K562 (cell line): ENCODE measurements around the gene RSPH3. TPM values are rescaled to one million over a fixed set of nuclear protein-coding genes. Genes with fewer than 3 reads are reported as not detected.
A peak's percentile ranks its signal among the peaks of the same experiment; 100 is the strongest.

Experiments used
- ATAC-seq: fragments of 200-7000 bp; cut with Tn5 transposase; 3 replicates; pipeline ENCODE4 v1.9.1; 2020; ENCODE audit warnings: moderate library complexity
- BruUV-seq: library from RNA; stranded (reverse); fragments of 400-500 nt; replicated peaks from 2 replicates; lab custom pipeline; 2021; lab: Mats Ljungman, UMichigan
- CTCF ChIA-PET: fragments of 300-600 bp; formaldehyde crosslinking; extraction: SDS; loops from one replicate; lab custom pipeline; 2021; ENCODE audit warnings: low intra/inter-chr PET ratio; lab: Yijun Ruan, JAX
- POLR2A ChIA-PET: fragments of 300-600, 350-650 bp; sonication (Branson Sonifier 250); formaldehyde crosslinking; extraction: SDS; loops from one replicate; lab custom pipeline; 2021; ENCODE audit warnings: antibody characterized with exemption, inconsistent platforms; lab: Yijun Ruan, JAX
- DNase-seq, 4 experiments: peaks; one replicate each; pipeline versions ENCODE4 v3.0.0 to v3.0.0-alpha.2; 2011 to 2018; ENCODE audit warnings: low spot score in 3 of 4, mixed read lengths in 3 of 4; ENCODE audit errors: extremely low read depth in 1 of 4
- FAIRE-seq: peaks from 2 replicates; lab custom pipeline; 2011; peaks lifted over from hg19 to GRCh38; lab: Jason Lieb, UNC
- H2AFZ ChIP-seq: 2 replicates; pipeline ENCODE4 v1.6.0; 2011; ENCODE audit warnings: low read depth, low read length, control low read depth, inconsistent platforms
- H3K27ac ChIP-seq: fragments of 200-600 bp; 3 replicates; pipeline ENCODE4 v1.8.0; 2011; ENCODE audit warnings: low read depth, mild to moderate bottlenecking, control low read depth, inconsistent platforms, low read length, moderate library complexity, mixed read lengths; ENCODE audit errors: extremely low read depth
- H3K27me3 ChIP-seq, 2 experiments: fragments of 300-600 bp in 1 of 2; 2 replicates in 1 of 2; 3 replicates in 1 of 2; pipeline versions ENCODE4 v1.6.0 to v1.8.0; 2011; ENCODE audit warnings: inconsistent platforms in 2 of 2, low read length in 2 of 2, mild to moderate bottlenecking in 1 of 2, mixed read lengths in 1 of 2, moderate library complexity in 1 of 2; ENCODE audit not compliant: control insufficient read depth in 2 of 2, insufficient read depth in 2 of 2
- H3K36me3 ChIP-seq: fragments of 300-600 bp; 3 replicates; pipeline ENCODE4 v1.8.0; 2011; ENCODE audit warnings: mild to moderate bottlenecking, low read length, inconsistent platforms; ENCODE audit not compliant: control insufficient read depth, insufficient read depth
- H3K4me1 ChIP-seq, 2 experiments: fragments of 200-600 bp in 1 of 2; replicated peaks in 1 of 2; 2 replicates in 1 of 2; 3 replicates in 1 of 2; pipeline versions ENCODE4 v1.5.1 to v1.8.0; 2011; ENCODE audit warnings: inconsistent platforms in 2 of 2, low read length in 2 of 2, mild to moderate bottlenecking in 1 of 2, mixed read lengths in 1 of 2, moderate library complexity in 1 of 2; ENCODE audit not compliant: control insufficient read depth in 2 of 2, insufficient read depth in 2 of 2
- H3K4me2 ChIP-seq: 2 replicates; pipeline ENCODE4 v1.6.1; 2011; ENCODE audit warnings: low read length, control low read depth, inconsistent platforms, mixed read lengths; ENCODE audit not compliant: insufficient read depth
- H3K4me3 ChIP-seq: fragments of 200-600 bp; sonication (generic), shearing (Covaris generic); 2 replicates; pipeline ENCODE4 v1.5.1; 2016; ENCODE audit warnings: control low read depth, inconsistent platforms
- H3K79me2 ChIP-seq: fragments of 200-600 bp; 3 replicates; pipeline ENCODE4 v1.8.0; 2011; ENCODE audit warnings: low read length, inconsistent platforms; ENCODE audit not compliant: control insufficient read depth, insufficient read depth
- H3K9ac ChIP-seq, 2 experiments: 2 replicates each; pipeline versions ENCODE4 v1.6.0 to v1.6.1; 2011; ENCODE audit warnings: low read depth in 2 of 2, low read length in 2 of 2, control low read depth in 1 of 2, inconsistent platforms in 1 of 2, mild to moderate bottlenecking in 1 of 2, mixed read lengths in 1 of 2; ENCODE audit not compliant: insufficient read depth in 1 of 2
- H3K9me1 ChIP-seq: one replicate; pipeline ENCODE4 v1.6.0; 2011; ENCODE audit warnings: inconsistent platforms, mild to moderate bottlenecking, low read length, moderate library complexity; ENCODE audit not compliant: control insufficient read depth, insufficient read depth
- H3K9me3 ChIP-seq: replicated peaks from 2 replicates; pipeline ENCODE4 v1.5.1; 2011; ENCODE audit warnings: low read depth, low read length, inconsistent platforms; ENCODE audit not compliant: control insufficient read depth, insufficient read depth
- H4K20me1 ChIP-seq: replicated peaks from 2 replicates; pipeline ENCODE4 v1.6.1; 2011; ENCODE audit warnings: low read length, inconsistent platforms, mixed read lengths; ENCODE audit not compliant: control insufficient read depth, insufficient read depth
- ADNP ChIP-seq: fragments of 200-800 bp; sonication (Bioruptor generic); IDR thresholded peaks from 2 replicates; pipeline ENCODE4 v1.6.1; 2016; ENCODE audit warnings: missing genetic modification characterization, missing compliant biosample characterization
- CBFA2T2 ChIP-seq: fragments of 450-650 bp; conservative IDR thresholded peaks from 2 replicates; pipeline ENCODE4 v1.6.1; 2017; ENCODE audit warnings: mild to moderate bottlenecking
- CCAR2 ChIP-seq: fragments of 200-400 bp; formaldehyde crosslinking; IDR thresholded peaks from 2 replicates; pipeline ENCODE4 v1.6.1; 2017; ENCODE audit warnings: mild to moderate bottlenecking, low read depth, low read length
- CEBPG ChIP-seq, 3 experiments: fragments of 200-800 bp in 1 of 3; sonication (Bioruptor generic) in 1 of 3; sonication (generic) in 1 of 3; formaldehyde crosslinking in 1 of 3; IDR thresholded peaks in 2 of 3; conservative IDR thresholded peaks in 1 of 3; 2 replicates each; pipeline versions ENCODE4 v1.6.1 to v1.8.0; 2016 to 2022; ENCODE audit warnings: missing compliant biosample characterization in 2 of 3, missing genetic modification characterization in 2 of 3, mild to moderate bottlenecking in 1 of 3, missing genetic modification reagents in 1 of 3
- DACH1 ChIP-seq: fragments of 450-650 bp; IDR thresholded peaks from 2 replicates; pipeline ENCODE4 v1.6.1; 2018; ENCODE audit not compliant: partially characterized antibody
- ESRRB ChIP-seq: fragments of 250-450 bp; sonication (Bioruptor Pico); IDR thresholded peaks from 2 replicates; pipeline ENCODE4 v1.5.0; 2020; ENCODE audit warnings: mild to moderate bottlenecking, moderate library complexity, borderline replicate concordance
- KAT2B ChIP-seq: IDR thresholded peaks from one replicate; pipeline ENCODE4 v1.6.1; 2012; ENCODE audit warnings: low read depth, mild to moderate bottlenecking, control low read depth, inconsistent platforms, low read length, moderate library complexity
- L3MBTL2 ChIP-seq: fragments of 450-650 bp; IDR thresholded peaks from 2 replicates; pipeline ENCODE4 v1.6.1; 2016; ENCODE audit warnings: mild to moderate bottlenecking, moderate library complexity
- MEIS2 ChIP-seq: fragments of 450-650 bp; IDR thresholded peaks from 2 replicates; pipeline ENCODE4 v1.6.1; 2014; ENCODE audit warnings: mild to moderate bottlenecking; ENCODE audit not compliant: partially characterized antibody
- NR2C2 ChIP-seq, 2 experiments: fragments of 200-800 bp in 1 of 2; sonication (Bioruptor generic) in 1 of 2; sonication (generic) in 1 of 2; formaldehyde crosslinking in 1 of 2; IDR thresholded peaks; 2 replicates each; pipeline versions ENCODE4 v1.6.1 to v1.8.0; 2016 to 2022; ENCODE audit warnings: mild to moderate bottlenecking in 1 of 2, missing compliant biosample characterization in 1 of 2, missing genetic modification characterization in 1 of 2, missing genetic modification reagents in 1 of 2
- NR2F6 ChIP-seq: fragments of 450-650 bp; formaldehyde crosslinking; IDR thresholded peaks from 2 replicates; pipeline ENCODE4 v1.4.0; 2020; ENCODE audit warnings: mild to moderate bottlenecking
- NRF1 ChIP-seq, 2 experiments: fragments of 450-650 bp; IDR thresholded peaks in 1 of 2; conservative IDR thresholded peaks in 1 of 2; 2 replicates each; pipeline ENCODE4 v1.6.1; 2014; ENCODE audit warnings: mild to moderate bottlenecking in 2 of 2
- PHF21A ChIP-seq: fragments of 450-650 bp; IDR thresholded peaks from 2 replicates; pipeline ENCODE4 v1.6.1; 2017; ENCODE audit warnings: low read depth, borderline replicate concordance
- POLR2H ChIP-seq: IDR thresholded peaks from 2 replicates; pipeline ENCODE4 v1.6.1; 2016; ENCODE audit warnings: missing genetic modification characterization, low read depth, mild to moderate bottlenecking, control low read depth, missing compliant biosample characterization, moderate library complexity
- RAD51 ChIP-seq: fragments of 450-650 bp; IDR thresholded peaks from 2 replicates; pipeline ENCODE4 v1.7.1; 2016; ENCODE audit warnings: low read depth, mild to moderate bottlenecking, borderline replicate concordance
- SMC3 ChIP-seq: conservative IDR thresholded peaks from 2 replicates; pipeline ENCODE4 v1.6.1; 2011; ENCODE audit warnings: low read depth, low read length, improper control_type of control experiment; ENCODE audit not compliant: insufficient read depth
- SPI1 ChIP-seq: IDR thresholded peaks from 2 replicates; pipeline ENCODE4 v1.6.1; 2011; ENCODE audit warnings: low read depth, low read length, control low read depth, borderline replicate concordance
- ZNF133 ChIP-seq: fragments of 250-450 bp; sonication (Bioruptor Pico); IDR thresholded peaks from 2 replicates; pipeline ENCODE4 v1.4.0; 2020; ENCODE audit warnings: mild to moderate bottlenecking
- ZNF354B ChIP-seq: fragments of 250-450 bp; sonication (Bioruptor Pico); IDR thresholded peaks from 2 replicates; pipeline ENCODE4 v1.4.0; 2020
- ZNF589 ChIP-seq: fragments of 200-800 bp; sonication (Bioruptor generic); IDR thresholded peaks from 2 replicates; pipeline ENCODE4 v1.6.1; 2016; ENCODE audit warnings: low read depth, missing genetic modification characterization, missing compliant biosample characterization
- ZNF76 ChIP-seq: fragments of 250-450 bp; sonication (Bioruptor Pico); IDR thresholded peaks from 2 replicates; pipeline ENCODE4 v1.4.0; 2020; ENCODE audit warnings: mild to moderate bottlenecking, moderate library complexity, borderline replicate concordance
- ZNF780A ChIP-seq: fragments of 250-450 bp; sonication (Bioruptor Pico); IDR thresholded peaks from 2 replicates; pipeline ENCODE4 v1.5.0; 2021; ENCODE audit warnings: mild to moderate bottlenecking
- WGBS: fragments of 100-300 bp; shearing (Covaris generic); methylation state at CpG from one replicate; pipeline ENCODE4 v1.1.6; 2016; ENCODE audit warnings: low coverage, mixed read lengths; ENCODE audit not compliant: insufficient coverage; ENCODE audit errors: missing lambda C conversion rate; 5-methylcytosine and 5-hydroxymethylcytosine counted together
- in situ Hi-C: fragments of 300-500 bp; cut with MboI; formaldehyde crosslinking; loops from 4 replicates; pipeline ENCODE4 v1.15.0; 2018; ENCODE audit warnings: inconsistent platforms, mixed read lengths
- intact Hi-C: fragments of 100-400 bp; cut with micrococcal nuclease; formaldehyde crosslinking; loops from 2 replicates; pipeline ENCODE4 v1.14.2; 2022
- polyA plus RNA-seq, 8 experiments: library from polyadenylated mRNA; depleted of rRNA in 4 of 8; stranded (reverse) in 5 of 8; unstranded in 3 of 8; fragments of >200 nt; fragmentation: Nextera tagmentation in 2 of 8; fragmentation: Illumina TruSeq in 1 of 8; extraction: Ambion mirVana in 2 of 8; extraction: Trizol in 1 of 8; gene quantifications; 2 replicates each; pipeline versions ENCODE4 v1.2.1 to v1.2.3, GENCODE V29; 2011 to 2014; ENCODE audit warnings: inconsistent platforms in 1 of 8, missing spikeins in 1 of 8
- total RNA-seq, 7 experiments: library from RNA; depleted of rRNA in 6 of 7; stranded (reverse); fragments of >200 nt in 6 of 7; fragmentation: Illumina TruSeq in 2 of 7; extraction: Trizol in 2 of 7; gene quantifications; 2 replicates each; pipeline versions ENCODE4 v1.2.1 to v1.2.3, GENCODE V29; 2011 to 2021; ENCODE audit warnings: low replicate concordance in 1 of 7
- TF ChIP-seq, protein P1 (sequence below): sonication (generic); formaldehyde crosslinking; IDR thresholded peaks from 2 replicates; pipeline ENCODE4 v1.8.1; 2022; ENCODE audit warnings: missing genetic modification reagents

Gene RSPH3
- total and polyA plus RNA-seq, 9 of the 15 experiments (the other 6 are each of a cell fraction or from before 2014, with no cell fraction given), result 0.52 to 2.9 (median 1.5) TPM

- TF ChIP-seq ZNF76 (CRISPR knock-in tag) (no peak), KAT2B (no peak), ZNF780A (no peak), CCAR2 (no peak), CBFA2T2 (peak; percentile 19; the same call in 1 of the 2 replicates), ZNF354B (CRISPR knock-in tag) (no peak), NR2F6 (CRISPR knock-in tag) (no peak), ZNF133 (CRISPR knock-in tag) (no peak)
These were observed 14.4 kb upstream of the RSPH3 start (continued) for GRCh38 chr6:159014406-159014805.

DNA sequence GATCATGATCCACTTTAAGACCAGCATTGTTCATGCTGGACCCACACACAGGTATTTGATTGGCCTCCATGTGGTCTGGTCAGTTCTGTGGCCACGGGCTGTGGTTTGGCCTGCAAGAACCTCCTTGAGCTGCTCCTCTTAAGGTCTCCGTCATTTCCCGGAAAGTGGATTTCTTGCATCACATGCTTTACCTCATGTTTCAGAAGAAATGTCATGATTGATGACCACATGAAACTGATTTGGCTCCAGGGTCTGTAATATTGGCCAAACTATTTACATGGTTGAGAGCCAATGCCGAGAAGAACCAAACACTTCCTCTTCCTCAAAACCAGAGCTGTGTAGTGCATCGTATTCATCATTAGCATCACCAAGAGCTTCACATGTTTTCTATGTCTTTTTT, 13.2 kb upstream of the RSPH3 start:
- ChIA-PET CTCF (no interaction called here), POLR2A (interaction anchor here (0.7 to 1.2 kb wide), 3 partner anchors 9 to 21 kb away, joined by 3 to 4 read pairs (median 4); partner anchors contain the start of gene RSPH3)
- peak in 1 of 4 experiments; percentile 23 for DNase-seq
- peak; percentile 60 for FAIRE-seq
- Histone ChIP-seq H3K27me3 (peaks cover 12 to 22% of the 10 kb centered on the region in 2 experiments; a peak in 4 of 5 replicates), H3K4me2 (no peak overlapping the region), H3K9me3 (no peaks in the 10 kb centered on the region; the same call in 1 of the 2 replicates), H3K4me1 (no peaks in the 10 kb centered on the region; a peak in 1 of 5 replicates), H3K4me3 (no peak overlapping the region), H3K27ac (no peak overlapping the region), H2AFZ (no peak overlapping the region), H3K79me2 (no peaks in the 10 kb centered on the region), H3K36me3 (no peaks in the 10 kb centered on the region), H3K9ac (no peak overlapping the region), H4K20me1 (no peaks in the 10 kb centered on the region), H3K9me1 (no peaks in the 10 kb centered on the region)
- peak; percentile 75 for ATAC-seq
- no TSS peak for BruUV-seq
- in situ Hi-C loops, result no loop called here
- intact Hi-C loops, result no loop called here
- 9% methylated on average over 5 of the region's 5 CpGs for WGBS
- TF ChIP-seq DACH1 (no peak), ESRRB (no peak), CEBPG (CRISPR knock-in tag; IDR thresholded peaks at IDR 0.05) (peak; percentile 82), CEBPG (tag; conservative IDR thresholded peaks at IDR 0.05 in 1 of 2, IDR thresholded peaks at IDR 0.05 in 1 of 2) (peak; percentile 71 to 95), POLR2H (tag) (no peak), RAD51 (no peak), L3MBTL2 (peak; percentile 59; the same call in 1 of the 2 replicates), ZNF589 (CRISPR knock-in tag) (peak; percentile 72), NRF1 (conservative IDR thresholded peaks at IDR 0.05 in 1 of 2, IDR thresholded peaks at IDR 0.05 in 1 of 2) (no peak), PHF21A (no peak), MEIS2 (peak; percentile 84), SMC3 (no peak), ADNP (tag) (no peak), NR2C2 (CRISPR knock-in tag; IDR thresholded peaks at IDR 0.05) (no peak), NR2C2 (tag; IDR thresholded peaks at IDR 0.05) (peak; percentile 32; the same call in 1 of the 2 replicates), SPI1 (peak; percentile 73)
- TF ChIP-seq, protein P1, sequence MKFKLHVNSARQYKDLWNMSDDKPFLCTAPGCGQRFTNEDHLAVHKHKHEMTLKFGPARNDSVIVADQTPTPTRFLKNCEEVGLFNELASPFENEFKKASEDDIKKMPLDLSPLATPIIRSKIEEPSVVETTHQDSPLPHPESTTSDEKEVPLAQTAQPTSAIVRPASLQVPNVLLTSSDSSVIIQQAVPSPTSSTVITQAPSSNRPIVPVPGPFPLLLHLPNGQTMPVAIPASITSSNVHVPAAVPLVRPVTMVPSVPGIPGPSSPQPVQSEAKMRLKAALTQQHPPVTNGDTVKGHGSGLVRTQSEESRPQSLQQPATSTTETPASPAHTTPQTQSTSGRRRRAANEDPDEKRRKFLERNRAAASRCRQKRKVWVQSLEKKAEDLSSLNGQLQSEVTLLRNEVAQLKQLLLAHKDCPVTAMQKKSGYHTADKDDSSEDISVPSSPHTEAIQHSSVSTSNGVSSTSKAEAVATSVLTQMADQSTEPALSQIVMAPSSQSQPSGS (CRISPR knock-in tag), result no peak
